Ishikawa (cell line): ENCODE data around the gene PLEKHA7.

Experiments used
- CEBPB ChIP-seq: IDR thresholded peaks from 2 replicates; pipeline ENCODE4 v1.6.1; 2012
- CREB1 ChIP-seq: IDR thresholded peaks from 2 replicates; pipeline ENCODE4 v1.6.1; 2012; ENCODE audit warnings: low read depth
- EGR1 ChIP-seq: IDR thresholded peaks from 2 replicates; pipeline ENCODE4 v1.6.1; 2012
- EP300 ChIP-seq: IDR thresholded peaks from 2 replicates; pipeline ENCODE4 v1.6.1; 2012; ENCODE audit warnings: borderline replicate concordance
- FOXM1 ChIP-seq: IDR thresholded peaks from 2 replicates; pipeline ENCODE4 v1.6.1; 2012; ENCODE audit warnings: low read depth, borderline replicate concordance
- MAX ChIP-seq: IDR thresholded peaks from 2 replicates; pipeline ENCODE4 v1.6.1; 2012
- NFIC ChIP-seq: IDR thresholded peaks from 2 replicates; pipeline ENCODE4 v1.6.1; 2012
- RAD21 ChIP-seq: IDR thresholded peaks from 2 replicates; pipeline ENCODE4 v1.6.1; 2012; ENCODE audit warnings: low read depth
- REST ChIP-seq: IDR thresholded peaks from 2 replicates; pipeline ENCODE4 v1.6.1; 2012; ENCODE audit warnings: low read depth, mild to moderate bottlenecking
- TAF1 ChIP-seq: IDR thresholded peaks from 2 replicates; pipeline ENCODE4 v1.6.1; 2012; ENCODE audit warnings: low read depth, mild to moderate bottlenecking
- TCF12 ChIP-seq: IDR thresholded peaks from 2 replicates; pipeline ENCODE4 v1.6.1; 2012; ENCODE audit warnings: low read depth
- TEAD4 ChIP-seq: IDR thresholded peaks from 2 replicates; pipeline ENCODE4 v1.6.1; 2012
- USF1 ChIP-seq: IDR thresholded peaks from 2 replicates; pipeline ENCODE4 v1.6.1; 2012
- YY1 ChIP-seq: IDR thresholded peaks from 2 replicates; pipeline ENCODE4 v1.6.1; 2012; ENCODE audit warnings: low read depth
- ZBTB7A ChIP-seq: IDR thresholded peaks from 2 replicates; pipeline ENCODE4 v1.6.1; 2012; ENCODE audit warnings: low read depth

The PLEKHA7 gene

GRCh38 chr11:16779436-16779835, 234.8 kb downstream of the PLEKHA7 start:
- no peak for TF ChIP-seq RAD21
- TF ChIP-seq YY1: no peak
- TF ChIP-seq CREB1: no peak
- no peak for TF ChIP-seq MAX
- no peak for TF ChIP-seq ZBTB7A
- TF ChIP-seq TEAD4: no peak

GRCh38 chr11:16778876-16779275, 235.3 kb downstream of the PLEKHA7 start:
- TF ChIP-seq TEAD4 (no peak), NFIC (no peak), EGR1 (no peak), YY1 (no peak), CEBPB (no peak)

GRCh38 chr11:16778286-16778685, 235.9 kb downstream of the PLEKHA7 start:
- TF ChIP-seq YY1 (no peak), NFIC (no peak), TAF1 (no peak), RAD21 (no peak), CREB1 (no peak), USF1 (no peak), TCF12 (no peak), FOXM1 (no peak), EP300 (no peak), CEBPB (no peak)

GRCh38 chr11:16777613-16777975, 236.6 kb downstream of the PLEKHA7 start:
- TF ChIP-seq TEAD4 (no peak), EP300 (no peak), YY1 (no peak), TAF1 (no peak), EGR1 (no peak), RAD21 (no peak), NFIC (no peak), TCF12 (no peak), CEBPB (no peak), FOXM1 (no peak), REST (no peak), MAX (no peak), USF1 (no peak), ZBTB7A (no peak), CREB1 (no peak)

- TF ChIP-seq RAD21: no peak
- no peak for TF ChIP-seq REST
- TF ChIP-seq EP300: no peak
- TF ChIP-seq FOXM1: no peak
- no peak for TF ChIP-seq TAF1
- TF ChIP-seq ZBTB7A: no peak
- no peak for TF ChIP-seq NFIC
- TF ChIP-seq MAX: no peak
These were observed 237.3 kb downstream of the PLEKHA7 start for GRCh38 chr11:16776711-16777612.

- no peak for TF ChIP-seq CREB1
- no peak for TF ChIP-seq CEBPB
- no peak for TF ChIP-seq TEAD4
- TF ChIP-seq NFIC: no peak
- TF ChIP-seq FOXM1: no peak
- TF ChIP-seq TAF1: no peak
- TF ChIP-seq MAX: no peak
- TF ChIP-seq EP300: no peak
- no peak for TF ChIP-seq USF1
- TF ChIP-seq REST: no peak
- no peak for TF ChIP-seq RAD21
- TF ChIP-seq ZBTB7A: no peak
- TF ChIP-seq EGR1: no peak
- no peak for TF ChIP-seq TCF12
- TF ChIP-seq YY1: no peak
These were observed 238.5 kb downstream of the PLEKHA7 start for GRCh38 chr11:16775614-16776283.
